Fibroblast of lung (primary cell): ENCODE results near the gene SYNDIG1L. TPM values are rescaled to one million over a fixed set of nuclear protein-coding genes. Genes with fewer than 3 reads are reported as not detected.

Source experiments
- DNase-seq, 2 donors: peaks; one replicate each; pipeline versions ENCODE4 v3.0.0 to v3.0.0-alpha.2; 2010; ENCODE audit warnings: low read depth in 2 of 2
- H2AFZ ChIP-seq: 2 replicates; pipeline ENCODE4 v1.5.1; 2012; ENCODE audit warnings: low read length, control low read depth, inconsistent platforms
- H3K27ac ChIP-seq: 2 replicates; pipeline ENCODE4 v1.5.1; 2011; ENCODE audit warnings: low read length, control low read depth; ENCODE audit not compliant: insufficient read depth
- H3K27me3 ChIP-seq: 2 replicates; pipeline ENCODE4 v1.5.1; 2011; ENCODE audit warnings: mild to moderate bottlenecking, low read length; ENCODE audit not compliant: control insufficient read depth, insufficient read depth
- H3K36me3 ChIP-seq: 2 replicates; pipeline ENCODE4 v1.5.1; 2011; ENCODE audit warnings: low read length; ENCODE audit not compliant: control insufficient read depth, insufficient read depth
- H3K4me1 ChIP-seq: 2 replicates; pipeline ENCODE4 v1.5.1; 2011; ENCODE audit warnings: low read length; ENCODE audit not compliant: control insufficient read depth, insufficient read depth; ENCODE audit errors: extremely low read depth
- H3K4me2 ChIP-seq: 2 replicates; pipeline ENCODE4 v1.5.1; 2011; ENCODE audit warnings: low read length, control low read depth; ENCODE audit not compliant: insufficient read depth; ENCODE audit errors: extremely low read depth
- H3K4me3 ChIP-seq, 4 experiments: fragments of 200-600 bp in 1 of 4; sonication (generic) in 1 of 4; replicated peaks in 1 of 4; 2 replicates each; pipeline ENCODE4 v1.5.1; 2011 to 2016; ENCODE audit warnings: low read length in 4 of 4, low read depth in 3 of 4, mild to moderate bottlenecking in 3 of 4, control low read depth in 2 of 4, inconsistent platforms in 1 of 4, mixed read lengths in 1 of 4; ENCODE audit not compliant: insufficient read depth in 1 of 4; ENCODE audit errors: control extremely low read depth in 1 of 4
- H3K79me2 ChIP-seq: 2 replicates; pipeline ENCODE4 v1.5.1; 2012; ENCODE audit warnings: mild to moderate bottlenecking, low read length, inconsistent platforms; ENCODE audit not compliant: control insufficient read depth, insufficient read depth
- H3K9ac ChIP-seq: 2 replicates; pipeline ENCODE4 v1.5.1; 2011; ENCODE audit warnings: mild to moderate bottlenecking, low read length, control low read depth; ENCODE audit not compliant: insufficient read depth
- H3K9me3 ChIP-seq: 2 replicates; pipeline ENCODE4 v1.5.1; 2012; ENCODE audit warnings: low read depth, low read length; ENCODE audit not compliant: control insufficient read depth, insufficient read depth
- H4K20me1 ChIP-seq: 2 replicates; pipeline ENCODE4 v1.5.1; 2011; ENCODE audit warnings: low read length; ENCODE audit not compliant: control insufficient read depth, insufficient read depth; ENCODE audit errors: extremely low read depth
- EZH2 ChIP-seq: IDR thresholded peaks from 2 replicates; pipeline ENCODE4 v1.5.1; 2012; ENCODE audit warnings: low read length, control low read depth, mild to moderate bottlenecking; ENCODE audit errors: missing control alignments
- polyA plus RNA-seq, 2 donors: library from polyadenylated mRNA; depleted of rRNA in 1 of 2; stranded (reverse) in 1 of 2; unstranded in 1 of 2; fragments of >200 nt; gene quantifications; 2 replicates each; pipeline ENCODE4 v1.2.1, GENCODE V29; 2011 to 2012; ENCODE audit warnings: missing spikeins in 1 of 2
- total RNA-seq: library from RNA; depleted of rRNA; stranded (reverse); fragments of >200 nt; gene quantifications from 2 replicates; pipeline ENCODE4 v1.2.1, GENCODE V29; 2014
- TF ChIP-seq, protein P1 (sequence below), 2 donors: IDR thresholded peaks in 1 of 2; conservative IDR thresholded peaks in 1 of 2; 1 replicate in 1 of 2; 2 replicates in 1 of 2; pipeline ENCODE4 v1.5.1; 2011 to 2012; ENCODE audit warnings: low read length in 2 of 2, control low read depth in 1 of 2, inconsistent platforms in 1 of 2, low read depth in 1 of 2, mild to moderate bottlenecking in 1 of 2

The SYNDIG1L gene
- total and polyA plus RNA-seq, 2 donors (not counting 1 experiment from before 2014, with no cell fraction given): not detected

- no peaks in the 10 kb centered on the region for H3K4me1 ChIP-seq
- no peak overlapping the region for H3K4me3 ChIP-seq
- no peak overlapping the region for H3K27ac ChIP-seq
- no peaks in the 10 kb centered on the region for H3K9me3 ChIP-seq
- TF ChIP-seq, protein P1, sequence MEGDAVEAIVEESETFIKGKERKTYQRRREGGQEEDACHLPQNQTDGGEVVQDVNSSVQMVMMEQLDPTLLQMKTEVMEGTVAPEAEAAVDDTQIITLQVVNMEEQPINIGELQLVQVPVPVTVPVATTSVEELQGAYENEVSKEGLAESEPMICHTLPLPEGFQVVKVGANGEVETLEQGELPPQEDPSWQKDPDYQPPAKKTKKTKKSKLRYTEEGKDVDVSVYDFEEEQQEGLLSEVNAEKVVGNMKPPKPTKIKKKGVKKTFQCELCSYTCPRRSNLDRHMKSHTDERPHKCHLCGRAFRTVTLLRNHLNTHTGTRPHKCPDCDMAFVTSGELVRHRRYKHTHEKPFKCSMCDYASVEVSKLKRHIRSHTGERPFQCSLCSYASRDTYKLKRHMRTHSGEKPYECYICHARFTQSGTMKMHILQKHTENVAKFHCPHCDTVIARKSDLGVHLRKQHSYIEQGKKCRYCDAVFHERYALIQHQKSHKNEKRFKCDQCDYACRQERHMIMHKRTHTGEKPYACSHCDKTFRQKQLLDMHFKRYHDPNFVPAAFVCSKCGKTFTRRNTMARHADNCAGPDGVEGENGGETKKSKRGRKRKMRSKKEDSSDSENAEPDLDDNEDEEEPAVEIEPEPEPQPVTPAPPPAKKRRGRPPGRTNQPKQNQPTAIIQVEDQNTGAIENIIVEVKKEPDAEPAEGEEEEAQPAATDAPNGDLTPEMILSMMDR (conservative IDR thresholded peaks at IDR 0.05 in 1 of 2, IDR thresholded peaks at IDR 0.05 in 1 of 2; ENCODE audit: low read depth in 1 of 2, low read length in 2 of 2): no peak
- no peak for TF ChIP-seq EZH2
- no peak overlapping the region for H2AFZ ChIP-seq
- no peaks in the 10 kb centered on the region for H3K36me3 ChIP-seq
- no peak for DNase-seq
- peaks cover 20% of the 10 kb centered on the region for H3K27me3 ChIP-seq
- no peaks in the 10 kb centered on the region for H3K79me2 ChIP-seq
- no peaks in the 10 kb centered on the region for H4K20me1 ChIP-seq
- H3K9ac ChIP-seq: no peak overlapping the region
- H3K4me2 ChIP-seq: no peak overlapping the region
Measured at GRCh38 chr14:74407801-74408154, 18.2 kb downstream of the SYNDIG1L start.

DNA sequence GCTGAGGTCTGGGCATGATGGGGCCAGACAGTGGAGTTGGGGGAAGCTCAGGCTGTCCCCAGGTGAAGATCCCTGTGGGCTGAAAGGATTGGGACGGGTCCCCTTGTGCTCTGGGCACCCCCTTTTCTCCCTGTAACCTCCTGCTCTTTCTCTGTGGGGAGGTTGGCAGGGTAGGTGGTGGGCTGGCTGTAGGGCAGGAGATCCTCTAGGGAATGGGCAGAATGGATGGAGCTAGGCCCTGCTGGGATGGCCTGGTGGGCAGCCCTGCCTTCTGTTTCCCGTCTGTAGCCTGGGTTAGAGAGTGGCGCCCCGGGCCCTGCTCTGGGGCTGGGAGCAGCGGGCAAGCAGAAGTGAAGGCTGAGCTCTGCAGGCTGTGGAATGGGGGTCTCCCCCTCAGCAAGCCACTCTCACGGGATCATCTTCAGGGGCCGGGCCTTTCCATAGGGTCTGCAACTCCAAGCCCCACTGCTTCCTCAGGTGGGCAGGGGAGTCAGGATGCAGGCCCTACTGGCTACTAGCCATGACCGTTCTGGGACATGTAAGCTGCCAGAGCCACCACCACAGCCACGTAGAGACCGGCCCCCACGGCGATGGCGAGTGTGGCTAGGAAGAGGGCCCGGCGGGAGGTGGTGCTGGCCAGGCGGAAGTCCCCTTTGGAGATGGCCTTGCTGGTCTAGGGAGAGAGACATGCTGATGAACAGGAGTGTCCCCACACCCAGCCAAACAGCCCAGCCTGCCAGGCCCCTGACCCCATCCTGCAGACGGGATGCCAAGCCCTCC lies 18.8 kb downstream of the SYNDIG1L start:
- Histone ChIP-seq H2AFZ (no peak overlapping the region), H3K36me3 (no peaks in the 10 kb centered on the region), H3K4me2 (no peak overlapping the region), H3K4me3 (no peak overlapping the region), H4K20me1 (no peaks in the 10 kb centered on the region), H3K9me3 (no peaks in the 10 kb centered on the region), H3K27ac (no peak overlapping the region), H3K4me1 (no peaks in the 10 kb centered on the region), H3K79me2 (no peaks in the 10 kb centered on the region), H3K9ac (no peak overlapping the region), H3K27me3 (peaks cover 19% of the 10 kb centered on the region)
- no peak for TF ChIP-seq EZH2
- TF ChIP-seq, protein P1 (conservative IDR thresholded peaks at IDR 0.05 in 1 of 2, IDR thresholded peaks at IDR 0.05 in 1 of 2; ENCODE audit: low read depth in 1 of 2, low read length in 2 of 2): no peak
- no peak for DNase-seq

DNA sequence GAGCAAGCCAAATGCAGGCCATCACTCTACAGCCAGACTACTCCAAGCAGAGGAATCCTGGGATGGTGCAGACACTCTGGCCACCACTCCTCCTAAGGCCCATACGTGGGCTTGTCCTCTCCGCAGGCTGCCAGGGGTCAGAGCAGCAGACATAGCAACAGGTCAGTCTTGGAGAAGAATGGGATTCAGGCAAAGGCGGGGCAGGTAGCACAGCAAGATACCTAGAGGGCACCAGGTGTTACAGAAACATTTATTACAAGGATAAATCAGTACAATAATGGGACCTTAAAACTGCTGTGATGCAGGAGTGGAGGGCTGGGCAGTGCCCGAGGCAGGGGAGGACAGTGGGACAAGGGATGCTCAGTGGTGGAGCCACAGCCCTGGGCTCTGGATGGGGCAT lies 20.3 kb downstream of the SYNDIG1L start:
- DNase-seq: no peak
- Histone ChIP-seq H3K4me2 (no peak overlapping the region), H3K79me2 (no peaks in the 10 kb centered on the region), H3K27ac (no peak overlapping the region), H3K9me3 (no peaks in the 10 kb centered on the region), H4K20me1 (no peaks in the 10 kb centered on the region), H3K4me3 (no peak overlapping the region), H3K4me1 (peaks cover 2% of the 10 kb centered on the region), H2AFZ (no peak overlapping the region), H3K9ac (no peak overlapping the region), H3K27me3 (peaks cover 22% of the 10 kb centered on the region), H3K36me3 (no peaks in the 10 kb centered on the region)
- no peak for TF ChIP-seq EZH2
- TF ChIP-seq, protein P1 (conservative IDR thresholded peaks at IDR 0.05 in 1 of 2, IDR thresholded peaks at IDR 0.05 in 1 of 2; ENCODE audit: low read depth in 1 of 2, low read length in 2 of 2): no peak
